ENCODE measurements around the gene HCRTR1.

HCRTR1 gene
- 0 reads per million in 4 experiments for total RNA-seq

- no peak for DNase-seq
Observed at GRCh38 chr1:31617218-31617915, at the start of gene HCRTR1. Gene HCRTR1 (plus strand): TSS chr1:31617689. CDS start chr1:31619193, 1,504 bp downstream.

GRCh38 chr1:31567956-31568570 is 49.4 kb upstream of the HCRTR1 start:
- no peak for DNase-seq

GRCh38 chr1:31568895-31569595 is 48.4 kb upstream of the HCRTR1 start:
- DNase-seq: no peak

GRCh38 chr1:31569596-31570173 is 47.8 kb upstream of the HCRTR1 start:
- DNase-seq: no peak

GRCh38 chr1:31570228-31570627 is 47.3 kb upstream of the HCRTR1 start:
- DNase-seq: no peak

GRCh38 chr1:31570906-31571305 is 46.6 kb upstream of the HCRTR1 start:
- no peak for DNase-seq

GRCh38 chr1:31571340-31572295 is 45.9 kb upstream of the HCRTR1 start:
- DNase-seq: no peak

- no peak for DNase-seq
Observed at GRCh38 chr1:31572323-31573104, 45.0 kb upstream of the HCRTR1 start.

- no peak for DNase-seq
Observed at GRCh38 chr1:31573261-31573660, 44.2 kb upstream of the HCRTR1 start.

- DNase-seq: no peak
Observed at GRCh38 chr1:31574749-31575368, 42.6 kb upstream of the HCRTR1 start.

GRCh38 chr1:31575369-31576140 is 41.9 kb upstream of the HCRTR1 start:
- no peak for DNase-seq

- DNase-seq: no peak
Observed at GRCh38 chr1:31576201-31576669, 41.3 kb upstream of the HCRTR1 start, which contains the start of gene TINAGL1. Gene TINAGL1 (plus strand): TSS chr1:31576515. CDS start chr1:31577149, 634 bp downstream.

- DNase-seq: no peak
Observed at GRCh38 chr1:31576743-31577455, 40.6 kb upstream of the HCRTR1 start.

GRCh38 chr1:31577515-31578192 is 39.8 kb upstream of the HCRTR1 start:
- no peak for DNase-seq

GRCh38 chr1:31579374-31579773 is 38.1 kb upstream of the HCRTR1 start:
- no peak for DNase-seq

GRCh38 chr1:31580513-31580870 is 37.0 kb upstream of the HCRTR1 start:
- no peak for DNase-seq

- DNase-seq: no peak
Observed at GRCh38 chr1:31580891-31581603, 36.4 kb upstream of the HCRTR1 start.

Measured in effector CD8-positive, alpha-beta T cell (primary cell).